Astrocyte (in vitro differentiated cells and primary cell): Measurements from ENCODE around the gene F11.

Source experiments
- CTCF ChIP-seq: IDR thresholded peaks from 2 replicates; pipeline ENCODE4 v1.5.1; 2011; ENCODE audit warnings: low read depth, mild to moderate bottlenecking, inconsistent platforms, low read length, moderate library complexity; ENCODE audit not compliant: insufficient read depth
- EZH2 ChIP-seq: IDR thresholded peaks from 2 replicates; pipeline ENCODE4 v1.6.1; 2012; ENCODE audit warnings: mild to moderate bottlenecking, low read length, inconsistent platforms; ENCODE audit not compliant: insufficient read depth

- TF ChIP-seq CTCF, result no peak
- no peak for TF ChIP-seq EZH2
Measured at GRCh38 chr4:186285147-186285546, 19.2 kb downstream of the F11 start.
